HG03045 (cell line): Measurements from ENCODE around the gene PEX19.

Experiments
- ATAC-seq: cut with Tn5 transposase; IDR thresholded peaks from one replicate; pipeline ENCODE4 v1.9.1; 2021; ENCODE audit warnings: mild to moderate bottlenecking, moderate library complexity; ENCODE audit not compliant: unreplicated experiment

PEX19 gene

GRCh38 chr1:160277987-160278386 lies 6.9 kb downstream of the PEX19 start:
- ATAC-seq = no peak

- no peak for ATAC-seq
Observed at GRCh38 chr1:160277330-160277729, 7.6 kb downstream of the PEX19 start.

GRCh38 chr1:160271025-160271424 lies 13.9 kb downstream of the PEX19 start:
- no peak for ATAC-seq

DNA sequence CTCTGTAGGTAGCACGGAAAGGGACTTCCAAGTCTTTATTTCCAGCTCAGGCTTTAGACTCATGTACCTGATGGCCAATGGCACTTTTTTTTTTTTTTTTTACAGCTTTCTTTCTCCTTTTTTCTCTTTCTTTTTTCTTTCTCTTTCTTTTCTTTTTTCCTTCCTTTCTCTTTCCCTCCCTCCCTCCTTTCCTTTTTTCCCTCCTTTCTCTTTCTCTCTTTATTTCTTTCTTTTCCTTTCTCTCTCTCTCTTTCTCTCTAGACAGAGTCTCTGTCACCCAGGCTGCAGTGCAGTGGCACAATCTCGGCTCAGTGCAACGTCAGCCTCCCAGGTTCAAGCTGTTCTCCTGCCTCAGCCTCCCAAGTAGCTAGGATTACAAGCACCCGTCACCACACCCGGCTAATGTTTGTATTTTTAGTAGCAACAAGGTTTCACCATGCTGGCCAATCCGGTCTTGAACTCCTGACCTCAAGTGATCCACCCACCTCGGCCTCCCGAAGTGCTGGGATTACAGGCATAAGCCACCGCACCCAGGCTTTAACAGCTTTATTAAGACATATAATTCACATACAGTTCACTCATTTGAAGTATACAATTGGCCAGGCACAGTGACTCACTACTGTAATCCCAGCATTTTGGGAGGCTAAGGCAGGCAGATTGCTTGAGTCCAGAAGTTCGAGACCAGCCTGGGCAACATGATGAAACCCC lies 17.5 kb downstream of the PEX19 start:
- ATAC-seq = no peak

DNA sequence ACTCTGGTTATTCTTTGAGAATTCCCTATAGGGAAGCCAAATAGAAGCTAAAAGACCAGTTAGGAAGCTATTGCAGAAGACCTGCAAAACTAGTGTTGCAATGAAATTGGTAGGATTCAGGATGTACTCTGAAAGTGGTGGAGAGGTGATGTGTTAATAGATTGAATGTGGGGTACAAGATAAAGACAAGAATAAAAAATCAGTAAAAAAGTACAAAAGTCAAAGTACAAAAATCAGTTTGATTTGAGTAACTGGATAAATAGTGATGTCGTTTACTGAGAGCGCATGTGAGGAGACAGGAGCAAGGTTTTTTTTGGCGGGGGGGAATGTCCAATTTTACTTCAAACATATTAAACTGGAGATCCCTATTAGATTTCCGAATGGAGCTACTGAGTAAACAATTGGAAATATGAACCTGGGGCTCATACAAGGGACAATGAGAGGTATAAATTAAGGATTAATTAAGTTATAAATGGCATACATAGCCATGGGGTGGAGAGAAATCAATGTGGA lies 20.1 kb downstream of the PEX19 start:
- ATAC-seq = no peak

- ATAC-seq = peak; percentile 76
Observed at GRCh38 chr1:160261893-160262794, 22.8 kb downstream of the PEX19 start, which contains the start of gene DCAF8. TSS of gene DCAF8 (minus strand) at chr1:160262549. CDS start at chr1:160244008, 18,541 bp downstream.

DNA sequence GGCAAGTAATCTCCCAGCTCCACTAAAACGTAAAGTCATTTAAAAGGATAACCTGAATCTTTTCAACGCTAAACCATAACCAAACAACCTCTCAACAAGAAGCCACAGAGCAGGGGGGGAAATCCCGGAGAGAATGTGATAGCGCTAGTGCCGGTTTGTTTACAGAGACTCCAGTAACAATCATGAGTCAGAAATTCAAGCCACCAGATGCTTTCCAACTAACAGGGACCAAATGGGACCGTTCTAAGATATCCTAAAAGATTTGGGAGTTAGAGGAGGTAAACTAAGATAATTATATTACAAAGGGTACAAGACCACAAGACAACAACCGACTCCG lies 23.4 kb downstream of the PEX19 start:
- ATAC-seq = no peak

DNA sequence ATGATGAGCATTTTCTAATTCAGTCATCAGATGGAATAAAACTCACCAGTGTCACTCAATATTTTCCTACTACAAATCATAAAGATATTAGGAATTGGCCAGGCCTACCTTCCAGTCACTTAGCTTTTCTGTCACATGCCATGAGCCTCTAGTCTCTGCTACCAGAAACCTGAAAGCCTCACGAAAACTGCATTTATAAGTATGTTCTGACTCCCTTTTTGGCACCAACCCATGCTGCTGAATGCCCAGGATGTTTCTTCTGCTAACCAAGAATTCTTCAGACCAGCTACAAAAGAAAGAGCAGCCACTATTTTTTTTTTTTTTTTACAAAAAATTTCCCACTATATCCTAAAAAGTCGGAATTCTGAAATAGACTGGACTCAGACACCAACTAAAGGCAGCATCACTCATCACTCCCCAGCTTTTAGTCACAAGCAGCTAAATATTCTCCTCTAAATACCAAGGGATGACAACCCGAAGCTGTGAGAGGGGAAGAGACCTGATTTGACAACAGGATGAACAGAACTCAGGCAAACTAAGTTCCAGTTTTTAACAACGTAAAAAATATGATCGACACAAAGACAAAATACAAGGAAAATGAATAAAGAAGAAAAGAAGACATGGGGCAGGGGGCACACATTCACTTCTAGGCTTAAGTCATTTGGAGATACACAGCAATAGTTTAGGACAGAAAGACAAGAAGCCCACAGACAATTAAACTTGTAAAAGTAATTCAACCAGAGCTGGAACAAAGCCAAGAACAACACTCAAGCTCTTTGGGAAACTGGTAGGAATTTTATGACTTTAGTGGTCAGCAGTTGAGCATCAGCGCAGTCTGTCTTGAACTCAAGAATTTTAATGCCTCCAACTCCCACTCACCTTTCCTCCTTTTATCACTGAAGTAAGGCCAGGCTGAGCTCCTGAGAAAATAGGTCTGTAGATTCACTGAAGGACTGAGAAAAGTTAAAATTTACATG lies 24.2 kb downstream of the PEX19 start:
- ATAC-seq = no peak

DNA sequence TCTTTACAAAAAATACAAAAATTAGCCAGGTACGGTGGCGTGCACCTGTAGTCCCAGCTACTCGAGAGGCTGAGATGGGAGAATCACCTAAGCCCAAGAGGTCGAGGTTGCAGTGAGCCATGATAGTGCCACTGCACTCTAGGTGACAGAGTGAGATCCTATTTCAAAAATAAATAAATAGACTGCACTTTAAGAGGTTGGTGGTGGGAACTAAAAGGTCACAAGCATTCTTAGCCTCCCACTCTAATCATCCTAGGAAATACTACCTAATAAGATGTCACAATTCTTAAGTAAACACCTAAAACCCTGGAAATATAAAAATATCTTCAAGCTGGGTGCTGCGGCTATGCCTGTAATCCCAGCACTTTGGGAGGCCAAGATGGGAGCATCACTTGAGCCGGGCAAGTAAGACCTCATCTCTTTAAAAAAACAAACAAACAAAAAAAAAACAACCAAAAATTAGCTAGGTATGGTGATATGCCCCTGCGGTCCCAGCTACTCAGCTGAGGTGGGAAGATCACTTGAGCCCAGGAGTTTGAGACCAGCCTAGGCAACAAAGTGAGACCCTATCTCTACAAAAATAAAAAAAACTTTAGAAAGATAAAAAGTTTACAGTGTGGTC lies 26.6 kb downstream of the PEX19 start:
- ATAC-seq = no peak

GRCh38 chr1:160257411-160258015 lies 27.4 kb downstream of the PEX19 start:
- no peak for ATAC-seq

DNA sequence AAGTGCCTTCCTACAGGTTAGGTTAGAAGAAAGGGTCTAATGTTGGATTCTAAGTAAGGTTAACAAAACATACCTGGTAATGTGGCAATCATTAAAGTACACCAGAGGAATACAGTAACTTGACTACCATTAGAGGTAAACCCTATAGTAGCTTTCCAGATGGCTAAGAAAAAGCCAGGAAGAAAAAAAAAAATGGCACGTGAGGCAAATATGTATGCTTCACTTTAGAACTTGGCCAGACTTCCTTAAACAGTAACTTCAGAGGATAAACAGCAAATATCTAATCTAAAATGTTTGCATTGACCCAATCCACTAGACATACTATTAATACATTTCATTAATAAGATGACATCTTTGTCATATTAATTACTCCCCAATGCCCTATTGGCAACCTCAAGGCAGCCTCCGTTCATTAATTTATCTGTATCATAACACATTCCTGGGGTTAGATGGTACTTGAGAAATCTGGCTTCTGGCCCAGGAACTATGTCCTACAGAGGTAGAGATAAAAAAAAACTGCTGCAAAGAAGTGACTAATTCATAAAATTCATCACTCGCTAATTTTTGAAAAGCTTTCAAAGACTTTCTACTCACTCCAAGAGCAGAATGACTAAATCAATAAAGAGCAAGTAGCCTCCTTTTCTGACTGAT lies 28.4 kb downstream of the PEX19 start:
- ATAC-seq = no peak

DNA sequence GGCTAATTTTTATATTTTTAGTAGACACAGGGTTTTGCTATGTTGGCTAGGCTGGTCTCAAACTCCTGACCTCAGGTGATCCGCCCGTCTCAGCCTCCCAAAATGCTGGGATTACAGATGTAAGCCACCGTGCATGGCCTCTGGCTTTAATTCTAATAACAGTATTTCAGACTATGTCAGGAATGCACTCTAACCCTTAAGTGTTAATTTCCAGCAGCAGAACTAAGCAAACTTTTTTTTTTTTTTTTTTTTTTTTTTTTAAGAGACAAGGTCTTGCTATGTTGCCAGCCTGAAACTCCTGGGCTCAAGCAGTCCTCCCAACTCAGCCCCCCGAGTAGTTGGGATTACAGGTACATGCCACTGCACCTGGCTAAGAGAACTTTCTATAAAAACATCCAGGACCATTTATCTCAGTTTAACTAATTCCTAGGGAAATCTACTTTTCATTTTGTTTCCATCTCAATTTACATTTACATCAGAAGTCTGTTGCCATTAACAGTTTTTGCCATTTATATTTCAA lies 29.1 kb downstream of the PEX19 start:
- ATAC-seq = no peak

GRCh38 chr1:160251687-160252526 lies 33.0 kb downstream of the PEX19 start:
- peak; percentile 64 for ATAC-seq

GRCh38 chr1:160251011-160251410 lies 33.9 kb downstream of the PEX19 start:
- no peak for ATAC-seq

DNA sequence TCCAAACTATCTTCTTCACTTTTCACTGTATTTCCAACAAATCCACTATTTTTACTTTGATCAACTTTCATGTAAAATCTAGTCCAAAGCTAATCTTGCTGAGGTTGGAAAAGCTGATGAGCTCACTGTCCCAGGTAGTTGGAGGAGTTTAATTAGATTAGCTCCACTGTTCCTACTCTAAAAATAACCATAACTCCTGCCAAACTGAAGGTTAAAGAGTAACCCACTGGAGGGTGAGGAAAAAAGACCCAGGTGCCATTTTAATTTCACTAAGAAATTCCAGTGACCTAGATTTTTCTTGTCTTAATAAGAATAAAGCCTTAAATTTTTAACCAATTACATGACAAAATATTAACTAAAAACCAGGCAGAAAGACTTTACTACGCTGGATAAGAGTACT lies 37.9 kb downstream of the PEX19 start:
- ATAC-seq = no peak

DNA sequence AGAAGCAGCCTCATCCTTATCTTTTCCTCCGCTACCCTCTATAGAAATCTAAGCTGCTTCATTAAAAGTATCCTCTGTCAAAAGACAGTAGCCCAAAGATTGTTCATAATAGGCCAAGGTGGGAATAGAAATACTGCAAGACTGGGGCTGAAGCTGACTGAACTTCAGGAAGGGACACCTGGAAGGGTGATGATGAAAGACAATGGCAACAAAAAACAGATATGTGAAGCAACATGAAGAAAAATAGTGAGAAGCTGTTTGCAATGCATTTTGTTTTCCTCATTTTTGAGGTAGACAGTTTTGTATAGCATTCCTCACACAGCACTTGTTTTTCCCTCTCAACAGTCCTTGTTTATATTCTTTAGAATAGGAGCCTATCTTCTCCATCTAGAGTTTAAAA lies 39.5 kb downstream of the PEX19 start:
- ATAC-seq = no peak

DNA sequence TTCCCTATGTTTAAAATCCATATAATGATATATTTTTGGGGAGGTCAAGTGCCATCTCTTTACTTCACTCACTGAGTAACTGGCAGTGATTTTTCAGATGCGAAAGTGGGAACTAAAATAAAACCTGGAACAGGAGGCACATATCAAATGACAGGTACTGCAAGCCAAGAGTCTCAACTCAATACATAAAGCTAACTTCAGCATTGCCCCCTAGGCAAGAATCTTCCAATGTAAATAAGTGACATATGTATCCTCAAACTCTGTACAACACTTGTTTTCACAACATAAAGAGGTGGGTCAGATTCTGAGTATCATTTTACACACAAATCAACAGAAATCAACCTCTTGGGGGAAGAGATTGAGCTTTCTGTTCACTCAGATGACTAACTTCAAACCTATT lies 40.7 kb downstream of the PEX19 start:
- no peak for ATAC-seq

GRCh38 chr1:160243767-160244166 lies 41.2 kb downstream of the PEX19 start:
- no peak for ATAC-seq
